Keratinocyte (primary cell): ENCODE results near the gene KRTAP4-6. TPM values are rescaled to one million over a fixed set of nuclear protein-coding genes. Genes with fewer than 3 reads are reported as not detected.
"Not testable (repeated sequence)": the region's sequence is repeated elsewhere in the genome, so short reads cannot be mapped to it uniquely, and the experiment has no call there.

Source experiments
- DNase-seq: peaks from one replicate; pipeline ENCODE4 v3.0.0-alpha.2; 2011; ENCODE audit warnings: low read depth, missing footprints, low spot score
- FAIRE-seq: peaks from 2 replicates; lab custom pipeline; 2011; peaks lifted over from hg19 to GRCh38; lab: Jason Lieb, UNC
- H2AFZ ChIP-seq: 2 replicates; pipeline ENCODE4 v1.6.0; 2012; ENCODE audit warnings: low read length, control low read depth, inconsistent platforms; ENCODE audit not compliant: control insufficient read depth
- H3K27ac ChIP-seq: 2 replicates; pipeline ENCODE4 v1.5.1; 2011; ENCODE audit warnings: low read length; ENCODE audit not compliant: control insufficient read depth, insufficient read depth
- H3K27me3 ChIP-seq: 3 replicates; pipeline ENCODE4 v1.6.0; 2011; ENCODE audit warnings: low read length; ENCODE audit not compliant: control insufficient read depth, insufficient read depth; ENCODE audit errors: extremely low read depth
- H3K36me3 ChIP-seq, 2 experiments: 2 replicates in 1 of 2; 3 replicates in 1 of 2; pipeline ENCODE4 v1.5.1; 2011; ENCODE audit warnings: low read length in 2 of 2, mild to moderate bottlenecking in 1 of 2; ENCODE audit not compliant: control insufficient read depth in 2 of 2, insufficient read depth in 2 of 2; ENCODE audit errors: extremely low read depth in 1 of 2
- H3K4me1 ChIP-seq: 3 replicates; pipeline ENCODE4 v1.5.1; 2011; ENCODE audit warnings: low read length; ENCODE audit not compliant: control insufficient read depth, insufficient read depth; ENCODE audit errors: extremely low read depth
- H3K4me2 ChIP-seq: 3 replicates; pipeline ENCODE4 v1.6.0; 2011; ENCODE audit warnings: low read depth, low read length; ENCODE audit not compliant: control insufficient read depth, insufficient read depth; ENCODE audit errors: extremely low read depth
- H3K4me3 ChIP-seq, 3 experiments: fragments of 200-600 bp in 1 of 3; sonication (generic) in 1 of 3; 2 replicates in 2 of 3; 3 replicates in 1 of 3; pipeline ENCODE4 v1.5.1; 2011 to 2016; ENCODE audit warnings: low read length in 3 of 3, mild to moderate bottlenecking in 3 of 3, control low read depth in 2 of 3, inconsistent platforms in 1 of 3, low read depth in 1 of 3, mixed read lengths in 1 of 3, mixed run types in 1 of 3, moderate library complexity in 1 of 3; ENCODE audit not compliant: control insufficient read depth in 2 of 3, insufficient read depth in 2 of 3; ENCODE audit errors: extremely low read depth in 1 of 3
- H3K79me2 ChIP-seq: 2 replicates; pipeline ENCODE4 v1.6.0; 2012; ENCODE audit warnings: low read length; ENCODE audit not compliant: control insufficient read depth, insufficient read depth
- H3K9ac ChIP-seq: 3 replicates; pipeline ENCODE4 v1.6.0; 2011; ENCODE audit warnings: low read length; ENCODE audit not compliant: control insufficient read depth, insufficient read depth; ENCODE audit errors: extremely low read depth
- H3K9me1 ChIP-seq: 3 replicates; pipeline ENCODE4 v1.6.0; 2011; ENCODE audit warnings: low read length; ENCODE audit not compliant: control insufficient read depth, insufficient read depth; ENCODE audit errors: extremely low read depth
- H3K9me3 ChIP-seq: 2 replicates; pipeline ENCODE4 v1.5.1; 2012; ENCODE audit warnings: low read depth, low read length; ENCODE audit not compliant: control insufficient read depth
- H4K20me1 ChIP-seq: 3 replicates; pipeline ENCODE4 v1.6.0; 2011; ENCODE audit warnings: low read length; ENCODE audit not compliant: control insufficient read depth, insufficient read depth; ENCODE audit errors: extremely low read depth
- EZH2 ChIP-seq: IDR thresholded peaks from one replicate; pipeline ENCODE4 v1.6.1; 2012; ENCODE audit warnings: inconsistent platforms, mild to moderate bottlenecking, low read length, moderate library complexity
- dilution Hi-C: fragments of 300-500 bp; cut with MboI; formaldehyde crosslinking; loops from one replicate; pipeline ENCODE4 v1.7.0; 2020; ENCODE audit warnings: low sequenced_read_pairs; ENCODE audit not compliant: extremely low pct_ligation_motif_present
- polyA plus RNA-seq, 5 experiments: library from polyadenylated mRNA; depleted of rRNA in 3 of 5; stranded (reverse) in 3 of 5; stranded (forward) in 1 of 5; unstranded in 1 of 5; fragments of >200 nt; gene quantifications; 1 replicate in 1 of 5; 2 replicates in 3 of 5; 3 replicates in 1 of 5; pipeline versions ENCODE4 v1.2.1 to v1.2.3, GENCODE V29; 2011 to 2012; ENCODE audit warnings: missing spikeins in 2 of 5, low read depth in 1 of 5, low replicate concordance in 1 of 5
- TF ChIP-seq, protein P1 (sequence below), 3 experiments: IDR thresholded peaks in 1 of 3; conservative IDR thresholded peaks in 1 of 3; optimal IDR thresholded peaks in 1 of 3; 2 replicates in 2 of 3; 3 replicates in 1 of 3; pipeline versions ENCODE3 to v1.5.1; 2011; ENCODE audit warnings: low read length in 3 of 3, mild to moderate bottlenecking in 3 of 3, moderate library complexity in 2 of 3, control low read depth in 1 of 3, inconsistent platforms in 1 of 3; ENCODE audit not compliant: insufficient read depth in 2 of 3; ENCODE audit errors: extremely low read depth in 1 of 3

KRTAP4-6 gene
- polyA plus RNA-seq, 1 donor (not counting 4 experiments of a cell fraction or from before 2014, with no cell fraction given) = not detected

DNA sequence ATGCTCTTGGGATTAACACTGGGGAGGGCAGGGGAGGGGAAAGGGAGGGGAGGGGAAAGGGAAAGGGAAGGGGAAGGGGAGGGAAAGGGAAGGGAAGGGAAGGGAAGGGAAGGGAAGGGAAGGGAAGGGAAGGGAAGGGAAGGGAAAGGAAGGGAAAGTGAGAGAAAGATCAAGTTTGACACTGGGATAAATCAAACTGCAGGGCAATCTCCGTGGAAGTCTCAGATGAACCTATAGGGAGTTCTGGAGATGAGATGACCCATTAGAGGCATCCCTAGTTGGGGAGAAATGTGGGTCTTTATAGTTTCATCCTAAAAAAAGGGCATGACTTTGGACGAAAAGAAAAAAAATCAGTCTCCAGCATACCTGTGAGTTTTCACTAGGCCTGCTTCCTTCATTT lies 18.6 kb downstream of the KRTAP4-6 start:
- Histone ChIP-seq H3K36me3 (no peaks in the 10 kb centered on the region), H3K9ac (no peak overlapping the region), H3K9me3 (no peaks in the 10 kb centered on the region), H3K4me2 (no peak overlapping the region), H3K4me1 (peaks cover 12% of the 10 kb centered on the region), H3K79me2 (no peaks in the 10 kb centered on the region), H3K27me3 (no peaks in the 10 kb centered on the region), H2AFZ (no peak overlapping the region), H3K4me3 (no peak overlapping the region), H4K20me1 (no peaks in the 10 kb centered on the region), H3K27ac (no peak overlapping the region), H3K9me1 (no peaks in the 10 kb centered on the region)
- TF ChIP-seq, protein P1, sequence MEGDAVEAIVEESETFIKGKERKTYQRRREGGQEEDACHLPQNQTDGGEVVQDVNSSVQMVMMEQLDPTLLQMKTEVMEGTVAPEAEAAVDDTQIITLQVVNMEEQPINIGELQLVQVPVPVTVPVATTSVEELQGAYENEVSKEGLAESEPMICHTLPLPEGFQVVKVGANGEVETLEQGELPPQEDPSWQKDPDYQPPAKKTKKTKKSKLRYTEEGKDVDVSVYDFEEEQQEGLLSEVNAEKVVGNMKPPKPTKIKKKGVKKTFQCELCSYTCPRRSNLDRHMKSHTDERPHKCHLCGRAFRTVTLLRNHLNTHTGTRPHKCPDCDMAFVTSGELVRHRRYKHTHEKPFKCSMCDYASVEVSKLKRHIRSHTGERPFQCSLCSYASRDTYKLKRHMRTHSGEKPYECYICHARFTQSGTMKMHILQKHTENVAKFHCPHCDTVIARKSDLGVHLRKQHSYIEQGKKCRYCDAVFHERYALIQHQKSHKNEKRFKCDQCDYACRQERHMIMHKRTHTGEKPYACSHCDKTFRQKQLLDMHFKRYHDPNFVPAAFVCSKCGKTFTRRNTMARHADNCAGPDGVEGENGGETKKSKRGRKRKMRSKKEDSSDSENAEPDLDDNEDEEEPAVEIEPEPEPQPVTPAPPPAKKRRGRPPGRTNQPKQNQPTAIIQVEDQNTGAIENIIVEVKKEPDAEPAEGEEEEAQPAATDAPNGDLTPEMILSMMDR (optimal IDR thresholded peaks at IDR 0.05 in 1 of 3, IDR thresholded peaks at IDR 0.05 in 1 of 3, conservative IDR thresholded peaks at IDR 0.05 in 1 of 3; ENCODE audit: extremely low read depth in 1 of 3, insufficient read depth in 2 of 3, low read length in 3 of 3) = no peak
- no peak for TF ChIP-seq EZH2
- no peak for FAIRE-seq
- no peak for DNase-seq
- dilution Hi-C loops = no loop called here

DNA sequence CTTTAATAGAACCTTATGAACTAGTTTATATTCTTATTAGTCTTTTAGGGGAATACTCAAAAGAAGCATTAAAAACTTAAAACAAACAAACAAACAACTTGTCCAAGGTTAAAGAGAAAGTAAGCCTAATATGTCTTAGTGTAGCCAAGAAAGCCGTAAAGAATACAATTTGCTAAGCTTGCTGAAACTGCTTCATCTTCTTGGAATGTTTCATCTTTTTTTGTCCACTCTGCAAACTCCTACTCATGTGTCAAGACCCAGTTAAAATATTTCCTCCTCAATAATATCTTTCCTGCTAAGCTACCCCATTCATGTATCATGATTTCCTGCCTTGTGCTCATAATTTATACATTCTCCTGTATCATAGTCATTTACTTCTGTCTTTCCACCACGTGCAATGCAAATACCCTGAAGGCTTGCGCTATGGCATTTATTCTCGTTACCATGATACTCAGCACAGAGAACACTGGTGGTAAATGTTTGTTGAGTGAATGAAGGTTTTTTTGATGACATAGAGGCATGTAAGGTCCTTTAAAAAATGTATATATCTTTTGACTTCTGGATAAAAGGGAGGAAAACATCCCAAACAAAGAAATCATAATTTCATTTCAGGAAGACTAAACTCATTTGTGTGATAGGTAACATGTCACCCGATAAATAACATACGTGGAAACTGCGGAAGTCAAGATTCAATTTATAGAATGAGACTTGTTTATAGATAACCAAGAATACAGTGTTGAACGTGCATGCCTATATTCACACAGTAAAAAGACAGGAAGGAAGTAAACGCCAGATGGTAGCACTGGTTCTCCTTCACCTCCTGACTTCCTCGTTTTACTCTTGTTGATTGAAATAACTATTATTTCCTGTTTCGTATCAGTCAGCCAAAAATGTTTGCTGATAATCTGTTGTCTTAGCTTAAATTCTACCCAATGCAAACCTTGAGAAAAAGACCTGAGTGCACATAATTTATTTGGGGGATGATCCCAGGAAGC lies 20.4 kb downstream of the KRTAP4-6 start:
- H3K4me3 ChIP-seq, H3K9ac ChIP-seq, H3K27ac ChIP-seq, H3K9me1 ChIP-seq, H3K27me3 ChIP-seq, DNase-seq, H3K4me2 ChIP-seq, H3K79me2 ChIP-seq, dilution Hi-C loops, H3K9me3 ChIP-seq, H3K36me3 ChIP-seq, H4K20me1 ChIP-seq, H2AFZ ChIP-seq: not testable (repeated sequence)
- H3K4me1 ChIP-seq = peaks cover 18% of the 10 kb centered on the region
- FAIRE-seq = peak; percentile 89
